ENCODE results near the gene CDCA7. TPM values are rescaled to one million over a fixed set of nuclear protein-coding genes. Genes with fewer than 3 reads are reported as not detected.

The CDCA7 gene
- total RNA-seq, 1 donor: 1.1 TPM

- Histone ChIP-seq H3K4me1 (ENCODE audit: insufficient read depth, low read length) (peaks cover 9% of the 10 kb centered on the region), H3K79me2 (ENCODE audit: insufficient read depth, low read length) (no peaks in the 10 kb centered on the region), H4K20me1 (ENCODE audit: insufficient read depth, low read length) (no peaks in the 10 kb centered on the region), H3K36me3 (ENCODE audit: insufficient read depth, low read length) (no peaks in the 10 kb centered on the region), H2AFZ (ENCODE audit: low read length) (no peak overlapping the region), H3K4me2 (ENCODE audit: insufficient read depth, low read length) (no peak overlapping the region), H3K9me3 (ENCODE audit: low read depth, low read length) (no peaks in the 10 kb centered on the region), H3K27me3 (ENCODE audit: insufficient read depth, low read length) (peaks cover 49% of the 10 kb centered on the region), H3K4me3 (ENCODE audit: insufficient read depth, low read length) (no peak overlapping the region), H3K27ac (ENCODE audit: low read depth, low read length) (no peak overlapping the region)
- no peak for DNase-seq (ENCODE audit: insufficient read length, low spot score, missing footprints)
- TF ChIP-seq, protein P1, sequence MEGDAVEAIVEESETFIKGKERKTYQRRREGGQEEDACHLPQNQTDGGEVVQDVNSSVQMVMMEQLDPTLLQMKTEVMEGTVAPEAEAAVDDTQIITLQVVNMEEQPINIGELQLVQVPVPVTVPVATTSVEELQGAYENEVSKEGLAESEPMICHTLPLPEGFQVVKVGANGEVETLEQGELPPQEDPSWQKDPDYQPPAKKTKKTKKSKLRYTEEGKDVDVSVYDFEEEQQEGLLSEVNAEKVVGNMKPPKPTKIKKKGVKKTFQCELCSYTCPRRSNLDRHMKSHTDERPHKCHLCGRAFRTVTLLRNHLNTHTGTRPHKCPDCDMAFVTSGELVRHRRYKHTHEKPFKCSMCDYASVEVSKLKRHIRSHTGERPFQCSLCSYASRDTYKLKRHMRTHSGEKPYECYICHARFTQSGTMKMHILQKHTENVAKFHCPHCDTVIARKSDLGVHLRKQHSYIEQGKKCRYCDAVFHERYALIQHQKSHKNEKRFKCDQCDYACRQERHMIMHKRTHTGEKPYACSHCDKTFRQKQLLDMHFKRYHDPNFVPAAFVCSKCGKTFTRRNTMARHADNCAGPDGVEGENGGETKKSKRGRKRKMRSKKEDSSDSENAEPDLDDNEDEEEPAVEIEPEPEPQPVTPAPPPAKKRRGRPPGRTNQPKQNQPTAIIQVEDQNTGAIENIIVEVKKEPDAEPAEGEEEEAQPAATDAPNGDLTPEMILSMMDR (IDR thresholded peaks at IDR 0.05; ENCODE audit: extremely low read depth, low read depth, low read length): no peak
Observed at GRCh38 chr2:173404841-173405750, 50.4 kb downstream of the CDCA7 start.

GRCh38 chr2:173407176-173407575, 52.5 kb downstream of the CDCA7 start:
- Histone ChIP-seq H3K4me1 (ENCODE audit: insufficient read depth, low read length) (peaks cover 4% of the 10 kb centered on the region), H3K4me3 (ENCODE audit: insufficient read depth, low read length) (no peak overlapping the region), H3K4me2 (ENCODE audit: insufficient read depth, low read length) (no peak overlapping the region), H3K27me3 (ENCODE audit: insufficient read depth, low read length) (peaks cover 42% of the 10 kb centered on the region), H4K20me1 (ENCODE audit: insufficient read depth, low read length) (no peaks in the 10 kb centered on the region), H3K9me3 (ENCODE audit: low read depth, low read length) (no peaks in the 10 kb centered on the region), H3K27ac (ENCODE audit: low read depth, low read length) (no peak overlapping the region), H2AFZ (ENCODE audit: low read length) (no peak overlapping the region), H3K36me3 (ENCODE audit: insufficient read depth, low read length) (no peaks in the 10 kb centered on the region), H3K79me2 (ENCODE audit: insufficient read depth, low read length) (no peaks in the 10 kb centered on the region)
- DNase-seq (ENCODE audit: insufficient read length, low spot score, missing footprints): no peak
- TF ChIP-seq, protein P1 (IDR thresholded peaks at IDR 0.05; ENCODE audit: extremely low read depth, low read depth, low read length): no peak

DNA sequence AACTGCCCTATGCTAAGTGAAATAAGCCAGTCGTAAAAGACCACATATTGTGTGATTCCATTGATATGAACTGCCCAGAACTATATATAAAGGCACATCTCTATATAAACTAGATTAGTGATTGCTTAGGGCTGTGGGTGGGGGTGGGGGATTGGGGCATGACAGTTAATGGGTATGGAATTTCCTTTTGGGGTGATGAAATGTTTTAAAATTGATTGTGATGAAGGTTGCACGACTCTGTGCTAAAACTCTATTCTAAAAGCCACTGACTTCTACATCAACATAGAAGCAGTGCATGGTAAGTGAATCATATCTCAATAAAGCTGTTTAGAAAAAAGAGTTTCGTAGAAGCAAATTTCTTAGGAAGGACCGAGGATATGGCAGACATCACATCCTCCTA, 53.0 kb downstream of the CDCA7 start:
- Histone ChIP-seq H3K79me2 (ENCODE audit: insufficient read depth, low read length) (no peaks in the 10 kb centered on the region), H3K9me3 (ENCODE audit: low read depth, low read length) (no peaks in the 10 kb centered on the region), H4K20me1 (ENCODE audit: insufficient read depth, low read length) (no peaks in the 10 kb centered on the region), H3K4me3 (ENCODE audit: insufficient read depth, low read length) (no peak overlapping the region), H2AFZ (ENCODE audit: low read length) (no peak overlapping the region), H3K27me3 (ENCODE audit: insufficient read depth, low read length) (peaks cover 40% of the 10 kb centered on the region), H3K4me2 (ENCODE audit: insufficient read depth, low read length) (no peak overlapping the region), H3K36me3 (ENCODE audit: insufficient read depth, low read length) (no peaks in the 10 kb centered on the region), H3K4me1 (ENCODE audit: insufficient read depth, low read length) (peaks cover under 1% of the 10 kb centered on the region), H3K27ac (ENCODE audit: low read depth, low read length) (no peak overlapping the region)
- TF ChIP-seq, protein P1 (IDR thresholded peaks at IDR 0.05; ENCODE audit: extremely low read depth, low read depth, low read length): no peak
- no peak for DNase-seq (ENCODE audit: insufficient read length, low spot score, missing footprints)

DNA sequence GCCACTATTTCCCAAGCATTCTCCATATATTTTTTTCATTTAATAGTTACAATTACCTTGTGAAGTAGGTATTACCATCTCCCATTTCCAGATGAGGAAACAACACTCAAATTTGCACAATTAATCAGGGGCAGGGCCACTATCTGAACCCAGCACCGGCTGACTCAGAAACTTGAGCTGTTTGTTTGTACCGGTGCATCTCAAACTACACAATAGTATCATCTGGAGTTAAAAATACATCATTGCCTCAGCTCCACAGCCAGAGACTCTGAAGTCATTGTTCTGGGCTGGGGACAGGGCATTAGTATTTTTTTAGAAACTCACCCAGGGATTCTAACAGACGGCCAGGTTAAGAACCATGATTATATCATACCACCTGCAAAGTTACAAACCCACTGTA, 55.9 kb downstream of the CDCA7 start:
- TF ChIP-seq, protein P1 (IDR thresholded peaks at IDR 0.05; ENCODE audit: extremely low read depth, low read depth, low read length): no peak
- H3K27me3 ChIP-seq (ENCODE audit: insufficient read depth, low read length): peaks cover 21% of the 10 kb centered on the region
- H3K79me2 ChIP-seq (ENCODE audit: insufficient read depth, low read length): no peaks in the 10 kb centered on the region
- H3K36me3 ChIP-seq (ENCODE audit: insufficient read depth, low read length): no peaks in the 10 kb centered on the region
- no peak overlapping the region for H3K27ac ChIP-seq (ENCODE audit: low read depth, low read length)
- no peaks in the 10 kb centered on the region for H3K9me3 ChIP-seq (ENCODE audit: low read depth, low read length)
- no peaks in the 10 kb centered on the region for H4K20me1 ChIP-seq (ENCODE audit: insufficient read depth, low read length)
- no peak overlapping the region for H2AFZ ChIP-seq (ENCODE audit: low read length)
- H3K4me2 ChIP-seq (ENCODE audit: insufficient read depth, low read length): no peak overlapping the region
- no peak for DNase-seq (ENCODE audit: insufficient read length, low spot score, missing footprints)
- no peaks in the 10 kb centered on the region for H3K4me1 ChIP-seq (ENCODE audit: insufficient read depth, low read length)
- no peak overlapping the region for H3K4me3 ChIP-seq (ENCODE audit: insufficient read depth, low read length)

All from osteoblast (primary cell).